ENCODE measurements around the gene AEN. TPM values are rescaled to one million over a fixed set of nuclear protein-coding genes. Genes with fewer than 3 reads are reported as not detected.

Gene AEN
- 10 to 100 TPM; 64.7 to 76.4 TPM for total RNA-seq
- polyA plus RNA-seq (2013, experiment 1 of 2) = 43.9 TPM
- 42.6 TPM for polyA plus RNA-seq (2013, experiment 2 of 2)
- long read RNA-seq, experiment 1, partial matches to known transcripts = 11 of 12 reads
- long read RNA-seq, experiment 1, other reads (novel, unspliced or antisense) = 0 of 12 reads
- long read RNA-seq, experiment 2, full-length matches to known transcripts = 40 of 151 reads
- long read RNA-seq, experiment 2, partial matches to known transcripts = 44 of 151 reads
- long read RNA-seq, experiment 2, other reads (novel, unspliced or antisense) = 67 of 151 reads
- long read RNA-seq, experiment 3, full-length matches to known transcripts = 250 of 433 reads
- long read RNA-seq, experiment 3, partial matches to known transcripts = 78 of 433 reads
- long read RNA-seq, experiment 3, other reads (novel, unspliced or antisense) = 105 of 433 reads
- long read RNA-seq, experiment 4, partial matches to known transcripts = 4 of 12 reads
- long read RNA-seq, experiment 4, other reads (novel, unspliced or antisense) = 2 of 12 reads

- WGBS, 2 experiments (ENCODE audit: insufficient coverage in 1 of 2, insufficient read length in 1 of 2) = 1% methylated on average over 17 to 71 of the region's 71 CpGs
Measured at GRCh38 chr15:88620995-88621772, at the start of gene AEN. TSS of gene AEN (plus strand) at chr15:88621340. CDS start at chr15:88626210, 4,870 bp downstream.

GRCh38 chr15:88571852-88572259 is 49.3 kb upstream of the AEN start:
- Mint-ChIP-seq H3K27me3 (ENCODE audit: insufficient read depth) (no peaks in the 10 kb centered on the region), H3K9me3 (no peaks in the 10 kb centered on the region), H3K27ac (peak overlapping the region; percentile 59), H3K4me1 (peaks cover 60% of the 10 kb centered on the region), H3K4me3 (no peak overlapping the region), H3K36me3 (ENCODE audit: low read depth) (peaks cover 23% of the 10 kb centered on the region)
- Histone ChIP-seq H3K27ac (ENCODE audit: low read depth, low read length) (no peak overlapping the region), H3K4me1 (ENCODE audit: control insufficient read depth, insufficient read depth, low read length) (peaks cover 22% of the 10 kb centered on the region), H3K36me3 (ENCODE audit: control insufficient read depth, insufficient read depth, low read length) (peaks cover 76% of the 10 kb centered on the region), H3K27me3 (ENCODE audit: control insufficient read depth, insufficient read depth, low read length, poor library complexity, severe bottlenecking) (no peaks in the 10 kb centered on the region), H3K9ac (ENCODE audit: extremely low read depth, low read length, poor library complexity, severe bottlenecking) (no peak overlapping the region), H3K9me3 (ENCODE audit: control insufficient read depth, low read length) (no peaks in the 10 kb centered on the region), H3K4me3 (ENCODE audit: low read length) (no peak overlapping the region)
- no peak for DNase-seq
- TF ChIP-seq CTCF (conservative IDR thresholded peaks at IDR 0.05) = no peak
- 84 to 89% methylated on average over 2 to 5 of the region's 5 CpGs for WGBS, 2 experiments (ENCODE audit: insufficient coverage in 1 of 2, insufficient read length in 1 of 2)

More at GRCh38 chr15:88620995-88621772, at the start of gene AEN:
- DNase-seq = peak; percentile 99
- Histone ChIP-seq H3K36me3 (ENCODE audit: control insufficient read depth, insufficient read depth, low read length) (peaks cover 66% of the 10 kb centered on the region), H3K9me3 (ENCODE audit: control insufficient read depth, low read length) (no peaks in the 10 kb centered on the region), H3K4me1 (ENCODE audit: control insufficient read depth, insufficient read depth, low read length) (no peaks in the 10 kb centered on the region), H3K9ac (ENCODE audit: extremely low read depth, low read length, poor library complexity, severe bottlenecking) (peak within 1 kb of the TSS; percentile 83), H3K27me3 (ENCODE audit: control insufficient read depth, insufficient read depth, low read length, poor library complexity, severe bottlenecking) (no peaks in the 10 kb centered on the region), H3K27ac (ENCODE audit: low read depth, low read length) (peak within 1 kb of the TSS; percentile 76), H3K4me3 (ENCODE audit: low read length) (peak within 1 kb of the TSS; percentile 83)
- Mint-ChIP-seq H3K27me3 (ENCODE audit: insufficient read depth) (no peaks in the 10 kb centered on the region), H3K4me1 (peaks cover 42% of the 10 kb centered on the region), H3K36me3 (ENCODE audit: low read depth) (peaks cover 38% of the 10 kb centered on the region), H3K4me3 (peak within 1 kb of the TSS; percentile 89), H3K27ac (peak within 1 kb of the TSS; percentile 91), H3K9me3 (no peaks in the 10 kb centered on the region)
- TF ChIP-seq CTCF (conservative IDR thresholded peaks at IDR 0.05) = no peak

GRCh38 chr15:88574077-88574476 is 47.1 kb upstream of the AEN start:
- H3K4me1 Mint-ChIP-seq = peaks cover 39% of the 10 kb centered on the region
- WGBS, 2 experiments (ENCODE audit: insufficient coverage in 1 of 2, insufficient read length in 1 of 2) = 80 to 89% methylated on average over 1 of the region's 1 CpG
- H3K27ac ChIP-seq (ENCODE audit: low read depth, low read length) = no peak overlapping the region
- TF ChIP-seq CTCF (conservative IDR thresholded peaks at IDR 0.05) = no peak
- H3K4me3 ChIP-seq (ENCODE audit: low read length) = no peak overlapping the region
- H3K27ac Mint-ChIP-seq = no peak overlapping the region
- H3K9me3 Mint-ChIP-seq = no peaks in the 10 kb centered on the region
- no peaks in the 10 kb centered on the region for H3K9me3 ChIP-seq (ENCODE audit: control insufficient read depth, low read length)
- H3K36me3 ChIP-seq (ENCODE audit: control insufficient read depth, insufficient read depth, low read length) = peaks cover 68% of the 10 kb centered on the region
- H3K36me3 Mint-ChIP-seq (ENCODE audit: low read depth) = peaks cover 28% of the 10 kb centered on the region
- no peak for DNase-seq
- peaks cover 18% of the 10 kb centered on the region for H3K4me1 ChIP-seq (ENCODE audit: control insufficient read depth, insufficient read depth, low read length)
- H3K27me3 Mint-ChIP-seq (ENCODE audit: insufficient read depth) = no peaks in the 10 kb centered on the region
- H3K9ac ChIP-seq (ENCODE audit: extremely low read depth, low read length, poor library complexity, severe bottlenecking) = no peak overlapping the region
- no peak overlapping the region for H3K4me3 Mint-ChIP-seq
- no peaks in the 10 kb centered on the region for H3K27me3 ChIP-seq (ENCODE audit: control insufficient read depth, insufficient read depth, low read length, poor library complexity, severe bottlenecking)
